DND-41 (cell line): Measurements from ENCODE around the gene PTPRK.

Experiments used
- ATAC-seq: fragments of 200-7000 bp; cut with Tn5 transposase; 3 replicates; pipeline ENCODE4 v1.9.1; 2021; ENCODE audit warnings: low read depth; ENCODE audit not compliant: insufficient read depth
- DNase-seq: peaks from one replicate; pipeline ENCODE4 v3.0.0-alpha.2; 2020
- H2AFZ ChIP-seq: 2 replicates; pipeline ENCODE4 v1.6.0; 2012; ENCODE audit warnings: low read depth, low read length
- H3K27ac ChIP-seq: 2 replicates; pipeline ENCODE4 v1.5.1; 2012; ENCODE audit warnings: low read length, inconsistent platforms
- H3K27me3 ChIP-seq: fragments of 200-600 bp; sonication (generic); 2 replicates; pipeline ENCODE4 v1.6.0; 2012; ENCODE audit warnings: low read length, mild to moderate bottlenecking, inconsistent platforms; ENCODE audit not compliant: insufficient read depth, poor library complexity
- H3K36me3 ChIP-seq: 2 replicates; pipeline ENCODE4 v1.5.1; 2012; ENCODE audit warnings: low read length, inconsistent platforms; ENCODE audit not compliant: insufficient read depth
- H3K4me1 ChIP-seq: 2 replicates; pipeline ENCODE4 v1.5.1; 2012; ENCODE audit warnings: mild to moderate bottlenecking, low read length; ENCODE audit not compliant: insufficient read depth
- H3K4me2 ChIP-seq: 2 replicates; pipeline ENCODE4 v1.6.0; 2012; ENCODE audit warnings: mild to moderate bottlenecking, moderate library complexity, low read length, inconsistent platforms; ENCODE audit not compliant: insufficient read depth
- H3K4me3 ChIP-seq, 2 experiments: fragments of 200-600 bp in 1 of 2; shearing (Covaris generic) in 1 of 2; 2 replicates each; pipeline ENCODE4 v1.5.1; 2012 to 2016; ENCODE audit warnings: inconsistent platforms in 2 of 2, low read length in 2 of 2, mild to moderate bottlenecking in 2 of 2, low read depth in 1 of 2, moderate library complexity in 1 of 2
- H3K79me2 ChIP-seq: 2 replicates; pipeline ENCODE4 v1.6.0; 2012; ENCODE audit warnings: low read length, inconsistent platforms; ENCODE audit not compliant: insufficient read depth
- H3K9ac ChIP-seq: 2 replicates; pipeline ENCODE4 v1.6.0; 2012; ENCODE audit warnings: low read depth, mild to moderate bottlenecking, inconsistent platforms, low read length, moderate library complexity
- H3K9me3 ChIP-seq: 2 replicates; pipeline ENCODE4 v1.5.1; 2012; ENCODE audit warnings: low read length, moderate library complexity, mild to moderate bottlenecking, inconsistent platforms; ENCODE audit not compliant: insufficient read depth, severe bottlenecking
- H4K20me1 ChIP-seq: 2 replicates; pipeline ENCODE4 v1.6.0; 2012; ENCODE audit warnings: low read length; ENCODE audit not compliant: insufficient read depth
- CTCF ChIP-seq: IDR thresholded peaks from 2 replicates; pipeline ENCODE4 v1.5.1; 2012; ENCODE audit warnings: borderline replicate concordance, low read length, moderate library complexity, mild to moderate bottlenecking; ENCODE audit not compliant: poor library complexity, severe bottlenecking; ENCODE audit errors: extremely low read depth
- EZH2 ChIP-seq: IDR thresholded peaks from 3 replicates; pipeline ENCODE4 v1.6.1; 2012; ENCODE audit warnings: borderline replicate concordance, low read depth, mild to moderate bottlenecking, moderate library complexity, low read length, inconsistent platforms; ENCODE audit not compliant: severe bottlenecking

The PTPRK gene

GRCh38 chr6:128507337-128508310 lies 12.8 kb downstream of the PTPRK start:
- DNase-seq (no peak), ATAC-seq (no peak)
- no peak for TF ChIP-seq CTCF
- no peak for TF ChIP-seq EZH2
- H2AFZ ChIP-seq = no peak overlapping the region
- H4K20me1 ChIP-seq = no peaks in the 10 kb centered on the region
- no peak overlapping the region for H3K4me2 ChIP-seq
- H3K27ac ChIP-seq = no peak overlapping the region
- no peaks in the 10 kb centered on the region for H3K36me3 ChIP-seq
- no peaks in the 10 kb centered on the region for H3K4me1 ChIP-seq
- no peaks in the 10 kb centered on the region for H3K79me2 ChIP-seq
- H3K9ac ChIP-seq = no peak overlapping the region
- H3K27me3 ChIP-seq = peaks cover 6% of the 10 kb centered on the region
- H3K9me3 ChIP-seq = no peaks in the 10 kb centered on the region
- H3K4me3 ChIP-seq = no peak overlapping the region

- H3K4me3 ChIP-seq = no peak overlapping the region
- no peaks in the 10 kb centered on the region for H3K36me3 ChIP-seq
- H2AFZ ChIP-seq = no peak overlapping the region
- no peak overlapping the region for H3K4me2 ChIP-seq
- no peaks in the 10 kb centered on the region for H3K9me3 ChIP-seq
- no peak overlapping the region for H3K27ac ChIP-seq
- H3K9ac ChIP-seq = no peak overlapping the region
- H3K27me3 ChIP-seq = peaks cover 6% of the 10 kb centered on the region
- no peaks in the 10 kb centered on the region for H4K20me1 ChIP-seq
- H3K4me1 ChIP-seq = no peaks in the 10 kb centered on the region
- DNase-seq (no peak), ATAC-seq (no peak)
- no peaks in the 10 kb centered on the region for H3K79me2 ChIP-seq
- no peak for TF ChIP-seq EZH2
Measured at GRCh38 chr6:128505603-128506002, 14.8 kb downstream of the PTPRK start.

GRCh38 chr6:128504003-128504654 lies 16.3 kb downstream of the PTPRK start:
- no peak for TF ChIP-seq EZH2
- TF ChIP-seq CTCF = no peak
- no peaks in the 10 kb centered on the region for H3K36me3 ChIP-seq
- ATAC-seq (no peak), DNase-seq (no peak)
- no peaks in the 10 kb centered on the region for H3K79me2 ChIP-seq
- H2AFZ ChIP-seq = no peak overlapping the region
- H3K4me3 ChIP-seq = no peak overlapping the region
- no peaks in the 10 kb centered on the region for H3K9me3 ChIP-seq
- no peaks in the 10 kb centered on the region for H3K4me1 ChIP-seq
- H3K4me2 ChIP-seq = no peak overlapping the region
- no peaks in the 10 kb centered on the region for H4K20me1 ChIP-seq
- H3K9ac ChIP-seq = no peak overlapping the region
- no peak overlapping the region for H3K27ac ChIP-seq
- H3K27me3 ChIP-seq = no peaks in the 10 kb centered on the region
